ENCODE measurements around the gene EDRF1.
"Not testable (repeated sequence)": the region's sequence is repeated elsewhere in the genome, so short reads cannot be mapped to it uniquely, and the experiment has no call there.

EDRF1 gene, protein sequence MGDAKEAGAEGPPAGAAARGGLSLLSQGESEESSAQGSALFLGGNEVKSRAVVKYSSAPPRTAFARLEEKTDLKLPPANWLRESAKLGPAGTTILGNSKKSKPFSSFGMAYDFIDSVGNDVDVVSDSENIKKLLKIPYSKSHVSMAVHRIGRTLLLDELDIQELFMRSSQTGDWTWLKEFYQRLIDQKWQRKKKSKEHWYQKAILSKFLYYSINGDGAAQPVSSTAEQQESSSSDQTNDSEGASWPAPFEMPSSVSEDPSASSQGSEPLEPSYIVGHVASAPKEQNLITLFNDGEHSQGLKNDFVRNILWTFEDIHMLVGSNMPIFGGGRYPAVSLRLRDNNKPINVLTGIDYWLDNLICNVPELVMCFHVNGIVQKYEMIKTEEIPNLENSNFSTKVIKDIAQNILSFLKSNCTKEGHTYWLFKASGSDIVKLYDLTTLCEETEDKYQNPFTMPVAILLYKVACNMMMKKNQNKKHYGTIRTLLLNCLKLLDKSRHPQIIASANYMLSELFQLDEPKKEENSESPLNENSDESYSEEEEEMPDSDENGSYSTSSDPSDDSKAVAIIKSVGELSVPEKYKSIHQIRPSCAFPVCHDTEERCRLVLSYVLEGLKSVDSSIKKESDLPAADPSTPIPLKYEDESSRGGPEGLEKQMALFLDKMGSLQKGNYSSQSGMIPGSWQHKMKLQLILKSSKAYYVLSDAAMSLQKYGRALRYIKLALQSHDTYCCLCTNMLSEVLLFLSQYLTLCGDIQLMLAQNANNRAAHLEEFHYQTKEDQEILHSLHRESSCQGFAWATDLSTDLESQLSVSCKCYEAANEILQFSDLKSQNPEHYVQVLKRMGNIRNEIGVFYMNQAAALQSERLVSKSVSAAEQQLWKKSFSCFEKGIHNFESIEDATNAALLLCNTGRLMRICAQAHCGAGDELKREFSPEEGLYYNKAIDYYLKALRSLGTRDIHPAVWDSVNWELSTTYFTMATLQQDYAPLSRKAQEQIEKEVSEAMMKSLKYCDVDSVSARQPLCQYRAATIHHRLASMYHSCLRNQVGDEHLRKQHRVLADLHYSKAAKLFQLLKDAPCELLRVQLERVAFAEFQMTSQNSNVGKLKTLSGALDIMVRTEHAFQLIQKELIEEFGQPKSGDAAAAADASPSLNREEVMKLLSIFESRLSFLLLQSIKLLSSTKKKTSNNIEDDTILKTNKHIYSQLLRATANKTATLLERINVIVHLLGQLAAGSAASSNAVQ

DNA sequence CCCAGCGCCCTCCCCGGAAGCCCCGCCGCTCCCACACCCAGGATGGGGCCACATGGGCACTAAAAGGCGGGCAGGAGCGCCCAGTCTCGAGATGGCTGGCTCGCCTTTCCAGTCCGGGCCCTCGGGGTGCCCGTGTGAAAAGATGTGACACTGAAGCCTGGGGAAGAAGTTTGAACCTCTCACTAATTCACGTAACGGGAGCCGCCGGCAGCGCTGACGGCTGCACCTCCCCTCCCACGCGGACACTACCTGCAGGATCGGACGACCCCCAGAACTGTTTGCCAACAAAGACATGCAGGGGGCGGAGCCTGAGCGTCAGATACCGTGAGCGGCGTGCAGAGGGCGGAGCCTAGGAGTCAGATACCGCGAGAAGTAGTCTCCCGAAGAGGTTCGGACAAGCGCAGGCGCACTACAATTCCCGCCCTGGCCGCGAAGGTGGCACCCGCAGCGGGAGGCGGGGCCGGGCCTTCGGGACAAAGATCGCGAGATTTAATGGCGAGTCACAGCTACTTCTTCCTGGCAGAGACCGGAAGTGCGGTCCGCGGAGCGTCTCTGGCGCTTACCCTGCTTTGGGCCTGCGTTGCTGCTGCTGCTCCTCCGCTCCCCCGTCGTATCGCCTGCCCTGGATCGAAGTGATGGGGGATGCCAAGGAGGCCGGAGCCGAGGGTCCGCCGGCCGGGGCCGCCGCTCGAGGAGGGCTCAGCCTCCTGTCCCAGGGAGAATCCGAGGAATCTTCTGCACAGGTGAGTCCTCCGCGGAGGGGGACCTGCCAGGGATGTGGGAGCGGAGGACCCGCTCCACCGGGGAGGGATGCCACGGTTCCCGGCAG, at the start of gene EDRF1:
EDRF1 (plus strand) TSS at position 537 of the 829 bp plus-strand sequence; CDS start at position 636, 99 bp downstream.
- peak; percentile 99 for DNase-seq (ENCODE audit: low read depth, low spot score)

DNA sequence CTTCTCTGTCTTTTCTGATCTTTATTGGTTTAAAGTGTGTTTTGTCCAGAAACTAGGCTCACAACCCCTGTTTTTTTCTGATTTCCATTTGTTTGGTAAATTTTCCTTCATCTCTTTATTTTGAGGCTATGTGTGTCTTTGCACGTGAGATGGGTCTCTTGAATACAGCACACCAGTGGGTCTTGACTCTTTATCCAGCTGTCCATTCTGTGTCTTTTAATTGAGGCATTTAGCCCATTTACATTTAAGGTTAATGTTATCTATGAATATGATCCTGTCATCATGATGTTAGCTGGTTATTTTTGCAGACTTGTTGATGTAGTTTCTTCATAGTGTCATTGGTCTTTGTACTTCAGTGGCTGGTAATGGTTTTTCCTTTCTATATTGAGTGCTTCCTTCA, 46.6 kb upstream of the EDRF1 start:
- DNase-seq (ENCODE audit: low read depth, low spot score) = no peak

DNA sequence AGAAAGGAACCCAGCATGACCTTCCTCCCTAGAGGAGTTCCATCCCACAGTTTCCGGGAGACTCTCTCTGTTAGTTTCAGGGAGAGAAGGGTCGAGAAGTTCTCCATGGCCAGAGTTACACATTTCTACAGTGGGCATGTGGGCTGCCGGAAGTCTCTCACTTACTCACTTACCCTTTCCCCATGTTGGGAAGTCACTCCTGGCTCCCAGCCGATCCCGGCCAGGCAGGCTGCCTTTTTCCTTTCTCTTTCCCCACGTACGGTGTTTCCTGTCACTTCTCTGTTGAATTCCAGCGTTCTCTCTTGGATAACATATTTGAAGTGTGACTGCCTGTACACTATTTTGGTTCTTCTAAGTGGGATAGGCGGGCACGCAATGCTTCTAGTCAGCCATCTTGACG, 40.1 kb upstream of the EDRF1 start:
- DNase-seq (ENCODE audit: low read depth, low spot score) = no peak

DNA sequence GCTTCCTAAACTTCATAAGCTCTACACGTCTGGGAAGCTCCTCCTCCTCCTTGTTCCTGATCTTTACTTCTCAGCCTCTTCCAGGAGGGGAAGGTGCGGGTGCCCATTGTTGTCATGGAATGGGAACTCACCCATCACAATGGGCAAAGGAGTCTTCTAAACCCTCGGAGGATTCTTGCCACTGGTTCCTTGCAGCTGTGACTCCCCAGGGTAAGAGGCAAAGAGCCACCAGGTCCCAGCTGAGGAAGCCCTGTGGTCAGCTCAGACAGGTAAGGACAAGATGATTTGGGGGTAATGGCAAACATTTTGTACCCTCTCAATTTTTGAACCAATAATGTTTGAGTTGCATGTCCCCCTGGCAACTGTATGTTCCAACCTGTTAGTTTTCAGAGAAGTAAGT, 36.4 kb upstream of the EDRF1 start, which contains the start of gene TEX36:
TEX36 (minus strand) TSS at position 101 of the 400 bp plus-strand sequence. CDS start 174 bp downstream, outside the sequence.
- no peak for DNase-seq (ENCODE audit: low read depth, low spot score)

DNA sequence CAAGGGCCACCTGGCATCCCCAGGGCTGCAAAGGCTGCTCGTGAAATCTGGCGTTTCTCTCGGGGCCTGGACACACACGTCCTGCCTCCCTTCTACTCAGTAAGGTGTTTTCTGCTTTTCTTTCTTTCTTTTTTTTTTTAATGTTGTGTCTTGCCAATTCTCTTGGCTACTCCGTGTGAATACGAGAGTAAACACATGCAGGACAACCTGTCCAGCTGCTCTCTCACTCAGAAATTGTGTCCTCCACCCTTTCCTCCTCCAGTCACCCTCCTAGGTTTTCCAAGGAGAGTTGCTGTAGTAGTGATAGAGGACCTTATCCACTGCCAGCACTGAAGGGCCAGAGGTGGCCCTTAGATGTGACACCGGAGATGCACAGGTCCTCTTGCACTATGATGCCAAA, 35.7 kb upstream of the EDRF1 start:
- DNase-seq (ENCODE audit: low read depth, low spot score) = no peak

DNA sequence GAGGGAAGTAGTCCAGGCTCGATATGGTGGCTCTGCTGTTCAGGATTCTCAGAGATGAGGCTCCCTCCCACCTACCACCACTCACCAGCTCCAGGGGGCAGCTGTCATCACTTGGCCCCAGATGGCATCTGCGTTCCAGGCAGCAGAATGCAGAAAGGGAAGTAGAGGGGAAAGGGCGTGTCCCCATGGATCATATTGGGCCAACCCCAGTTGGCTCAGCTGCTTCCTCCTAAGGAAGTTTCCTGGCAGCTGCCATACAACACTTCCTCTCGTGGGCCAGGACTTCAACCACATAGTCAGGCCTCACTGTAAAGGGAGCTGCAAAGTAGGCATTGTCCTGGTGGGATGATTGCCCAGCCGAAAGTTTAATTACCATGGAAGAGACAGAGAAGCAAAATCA, 34.9 kb upstream of the EDRF1 start:
- DNase-seq (ENCODE audit: low read depth, low spot score) = no peak

- no peak for DNase-seq (ENCODE audit: low read depth, low spot score)
These were observed 31.9 kb upstream of the EDRF1 start for GRCh38 chr10:125687507-125688185.

- DNase-seq (ENCODE audit: low read depth, low spot score) = no peak
These were observed 29.4 kb upstream of the EDRF1 start for GRCh38 chr10:125689955-125690569.

DNA sequence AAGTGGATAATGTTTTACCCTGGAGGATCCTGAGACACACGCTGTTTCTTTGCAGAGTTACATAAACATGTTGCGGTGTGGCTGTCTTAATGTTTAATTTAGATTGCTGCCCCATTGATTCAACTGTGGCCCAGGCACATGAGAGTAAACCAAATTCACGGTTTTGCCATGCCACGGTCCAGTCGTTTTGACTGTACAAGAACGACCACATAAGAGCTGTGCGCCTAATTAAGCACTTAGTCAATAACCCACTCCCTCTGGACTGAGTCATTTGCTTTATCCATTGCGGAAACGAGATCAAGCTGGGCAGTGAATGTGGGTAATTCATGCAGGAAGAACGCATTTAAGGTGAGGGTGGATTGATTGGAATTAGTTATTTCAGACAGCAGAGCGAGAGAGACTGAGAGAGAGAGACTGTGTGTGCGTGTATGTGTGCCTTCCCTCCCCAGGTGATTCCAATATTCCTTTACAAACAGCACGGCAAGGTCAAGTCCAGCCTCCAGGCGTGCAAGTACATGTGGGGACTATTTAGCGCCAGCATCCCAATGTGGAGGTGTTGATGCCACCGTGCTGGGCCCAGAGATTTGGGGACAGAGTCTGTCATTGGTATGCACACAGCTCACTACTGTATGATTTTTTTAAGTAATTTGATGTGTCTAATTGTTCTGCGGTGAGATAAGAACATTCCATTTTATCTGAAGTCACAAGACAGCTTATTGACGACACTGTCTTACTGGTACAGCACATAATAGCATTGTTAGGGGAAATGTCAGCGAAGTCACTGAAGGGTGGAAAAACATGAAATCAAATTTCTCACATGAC, 28.1 kb upstream of the EDRF1 start:
- DNase-seq (ENCODE audit: low read depth, low spot score) = no peak

- DNase-seq (ENCODE audit: low read depth, low spot score) = no peak
These were observed 27.3 kb upstream of the EDRF1 start for GRCh38 chr10:125692196-125692595.

DNA sequence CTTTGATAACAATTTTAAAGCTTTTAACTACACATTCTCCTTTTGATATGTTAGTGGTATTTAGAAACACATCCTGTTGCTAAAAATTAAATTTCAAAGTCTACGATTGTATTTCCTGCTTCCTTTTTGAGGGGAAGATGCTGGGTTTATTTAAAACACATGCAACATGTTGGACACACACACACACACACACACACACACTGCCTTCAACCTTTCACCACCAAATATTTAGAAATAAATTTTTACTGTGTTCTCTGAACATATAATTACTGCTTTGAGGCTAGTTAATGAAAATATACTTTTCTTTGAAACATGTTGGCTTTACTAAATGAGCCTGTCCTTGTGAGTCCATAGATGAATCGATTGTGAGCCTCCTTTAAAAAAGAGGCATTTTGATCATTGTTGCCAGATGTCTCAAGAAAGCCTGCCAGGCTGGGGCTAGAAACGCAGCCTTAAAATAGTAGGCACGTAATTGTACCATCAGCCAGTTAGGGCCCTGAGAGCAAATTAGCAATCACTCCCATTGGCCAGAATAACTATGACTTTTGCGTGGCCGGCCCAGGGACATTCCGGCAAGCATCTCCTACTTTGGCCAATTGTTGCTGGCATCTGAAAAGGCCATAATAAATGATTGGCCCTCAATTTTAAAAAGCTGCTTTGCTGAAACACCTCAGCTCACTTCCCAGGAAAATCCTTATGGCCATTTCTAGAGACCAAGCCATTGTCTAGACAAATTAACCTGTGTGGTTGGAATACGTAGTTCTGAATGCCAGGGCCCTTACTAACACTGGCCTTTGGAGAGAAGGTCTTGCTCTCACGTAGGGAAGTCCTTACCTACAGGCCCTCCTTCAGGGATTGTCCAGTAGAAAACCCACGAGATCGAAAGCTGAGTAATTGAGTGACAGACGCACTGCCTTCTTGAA, 26.6 kb upstream of the EDRF1 start:
- DNase-seq (ENCODE audit: low read depth, low spot score) = no peak

GRCh38 chr10:125693524-125693847, 26.0 kb upstream of the EDRF1 start:
- no peak for DNase-seq (ENCODE audit: low read depth, low spot score)

- no peak for DNase-seq (ENCODE audit: low read depth, low spot score)
These were observed 24.6 kb upstream of the EDRF1 start for GRCh38 chr10:125694883-125695282.

DNA sequence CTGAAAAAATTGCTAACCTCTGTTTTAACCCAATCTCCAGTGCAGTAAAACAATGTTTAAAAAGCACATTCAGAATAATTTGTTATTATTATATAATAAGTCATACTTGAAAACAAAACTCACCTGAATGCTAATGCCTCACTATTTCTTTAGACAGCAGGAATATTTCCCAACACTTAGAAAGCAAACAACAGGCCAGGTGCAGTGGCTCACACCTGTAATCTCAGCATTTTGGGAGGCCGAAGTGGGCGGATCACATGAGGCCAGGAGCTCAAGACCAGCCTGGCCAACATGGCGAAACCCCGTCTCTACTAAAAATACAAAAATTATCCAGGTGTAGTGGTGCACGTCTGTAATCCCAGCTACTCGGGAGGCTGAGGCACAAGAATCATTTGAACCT, 22.6 kb upstream of the EDRF1 start:
- not testable (repeated sequence) for DNase-seq (ENCODE audit: low read depth, low spot score)

DNA sequence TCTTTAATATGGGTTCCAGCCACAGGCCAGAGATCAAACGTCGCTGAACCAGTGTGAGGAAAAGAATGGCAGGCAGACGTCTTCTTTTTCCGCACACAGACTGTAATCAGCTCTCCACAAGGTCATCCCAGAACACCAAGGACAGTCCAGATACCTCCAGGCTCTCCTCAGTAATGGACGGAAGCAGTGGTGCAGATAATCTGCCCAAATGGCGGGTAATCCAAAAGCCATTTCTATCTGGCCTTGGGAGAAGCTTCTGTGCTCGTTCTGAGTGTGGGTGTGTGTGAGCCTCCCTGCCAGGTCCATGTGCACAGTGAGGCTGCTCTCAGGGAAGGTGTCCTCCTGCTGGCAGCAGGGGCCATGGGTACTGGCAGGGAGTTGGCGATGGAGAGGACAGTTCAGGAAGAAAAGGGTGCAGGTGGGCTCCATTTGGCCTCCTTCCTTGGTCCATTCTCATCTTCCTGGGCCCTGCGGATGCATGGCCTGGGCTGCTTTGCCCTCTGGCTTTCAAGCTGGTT, 21.0 kb upstream of the EDRF1 start:
- DNase-seq (ENCODE audit: low read depth, low spot score) = no peak

GRCh38 chr10:125699562-125700143, 19.9 kb upstream of the EDRF1 start:
- DNase-seq (ENCODE audit: low read depth, low spot score) = no peak

- no peak for DNase-seq (ENCODE audit: low read depth, low spot score)
These were observed 19.1 kb upstream of the EDRF1 start for GRCh38 chr10:125700355-125700911.

All from activated naive CD8-positive, alpha-beta T cell treated with anti-CD3 and anti-CD28 coated beads, Interleukin-2, amount 50 U/mL, for 16 hours (primary cell).